Measurements from ENCODE around the gene VDAC2.

The VDAC2 gene

DNA sequence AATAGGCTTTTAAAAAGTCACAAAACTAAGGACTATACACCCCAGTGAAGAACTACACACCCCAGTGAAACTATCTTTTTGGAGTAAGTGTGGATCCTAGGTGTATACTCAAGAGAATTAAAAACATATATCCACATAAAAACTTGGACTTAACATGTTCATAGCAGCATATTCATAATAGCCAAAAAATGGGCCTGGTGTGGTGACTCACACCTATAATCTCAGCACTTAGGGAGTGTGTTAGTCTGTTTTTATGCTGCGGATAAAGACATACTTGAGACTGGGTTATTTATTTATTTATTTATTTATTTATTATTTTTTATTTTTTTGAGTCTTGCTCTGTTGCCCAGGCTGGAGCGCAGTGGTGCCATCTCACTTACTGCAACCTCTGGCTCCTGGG, 44.1 kb downstream of the VDAC2 start:
- no peak for DNase-seq

- no peak for DNase-seq
Measured at GRCh38 chr10:75260990-75261389, 50.4 kb downstream of the VDAC2 start.

- DNase-seq = no peak
Measured at GRCh38 chr10:75261813-75262705, 51.5 kb downstream of the VDAC2 start.

GRCh38 chr10:75263806-75264205, 53.2 kb downstream of the VDAC2 start:
- no peak for DNase-seq

DNA sequence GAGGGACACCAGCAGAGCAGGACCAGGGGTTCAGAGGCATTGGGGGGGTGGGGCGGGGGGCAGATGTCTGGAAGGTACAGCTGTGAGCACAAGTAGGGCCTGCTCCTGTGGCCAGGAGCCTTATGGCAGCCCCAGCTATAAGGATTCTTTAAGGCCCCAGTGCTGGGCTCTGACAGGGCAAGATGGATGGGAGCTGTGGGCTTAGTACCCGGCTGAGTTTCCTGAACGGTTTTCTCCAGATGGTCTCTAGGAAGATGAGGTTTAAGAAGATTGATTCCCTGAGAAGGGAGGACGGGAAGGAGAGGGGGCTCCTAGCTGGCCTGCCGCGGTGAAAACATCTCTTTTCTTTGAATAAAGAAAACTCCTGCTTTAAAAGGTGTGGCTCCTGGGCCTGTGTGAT, 55.3 kb downstream of the VDAC2 start:
- DNase-seq = no peak

DNA sequence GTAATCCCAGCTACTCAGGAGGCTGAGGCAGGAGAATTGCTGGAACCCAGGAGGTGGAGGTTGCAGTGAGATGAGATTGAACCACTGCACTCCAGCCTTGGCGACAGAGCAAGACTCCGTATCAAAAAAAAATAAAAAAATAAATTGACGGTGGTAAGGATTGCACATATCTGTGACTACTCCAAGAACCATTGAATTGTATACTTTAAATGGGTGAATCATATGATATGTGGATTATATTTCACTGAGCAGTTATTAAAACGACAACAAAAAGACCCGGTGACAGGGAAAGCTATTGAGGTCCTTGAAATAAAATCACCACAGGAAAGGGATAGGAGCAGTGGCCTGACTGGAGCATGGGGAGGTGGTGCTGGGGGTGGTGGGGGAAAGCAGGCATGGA, 56.3 kb downstream of the VDAC2 start:
- no peak for DNase-seq

GRCh38 chr10:75269605-75270004, 59.0 kb downstream of the VDAC2 start:
- DNase-seq = no peak

DNA sequence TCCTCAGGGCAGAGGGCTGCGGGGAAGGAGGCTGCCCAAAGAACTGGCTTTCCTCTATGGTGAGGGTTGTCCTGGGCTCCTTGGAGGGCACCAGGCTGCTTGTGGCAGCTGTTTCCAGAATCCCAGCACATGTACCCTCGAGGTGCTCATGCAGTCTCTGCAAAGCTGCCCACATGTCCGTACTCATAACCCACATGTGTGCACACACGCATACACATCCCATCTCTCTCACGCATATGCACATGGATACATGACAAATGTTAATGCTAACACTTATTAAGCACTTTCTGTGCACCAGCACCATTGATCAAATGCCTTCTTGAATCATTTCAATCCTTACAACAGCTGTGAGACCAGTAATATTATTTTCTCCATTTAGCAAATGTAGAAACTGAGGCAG, 61.5 kb downstream of the VDAC2 start:
- DNase-seq = no peak

GRCh38 chr10:75272896-75273295, 62.3 kb downstream of the VDAC2 start:
- peak; percentile 9 for DNase-seq

DNA sequence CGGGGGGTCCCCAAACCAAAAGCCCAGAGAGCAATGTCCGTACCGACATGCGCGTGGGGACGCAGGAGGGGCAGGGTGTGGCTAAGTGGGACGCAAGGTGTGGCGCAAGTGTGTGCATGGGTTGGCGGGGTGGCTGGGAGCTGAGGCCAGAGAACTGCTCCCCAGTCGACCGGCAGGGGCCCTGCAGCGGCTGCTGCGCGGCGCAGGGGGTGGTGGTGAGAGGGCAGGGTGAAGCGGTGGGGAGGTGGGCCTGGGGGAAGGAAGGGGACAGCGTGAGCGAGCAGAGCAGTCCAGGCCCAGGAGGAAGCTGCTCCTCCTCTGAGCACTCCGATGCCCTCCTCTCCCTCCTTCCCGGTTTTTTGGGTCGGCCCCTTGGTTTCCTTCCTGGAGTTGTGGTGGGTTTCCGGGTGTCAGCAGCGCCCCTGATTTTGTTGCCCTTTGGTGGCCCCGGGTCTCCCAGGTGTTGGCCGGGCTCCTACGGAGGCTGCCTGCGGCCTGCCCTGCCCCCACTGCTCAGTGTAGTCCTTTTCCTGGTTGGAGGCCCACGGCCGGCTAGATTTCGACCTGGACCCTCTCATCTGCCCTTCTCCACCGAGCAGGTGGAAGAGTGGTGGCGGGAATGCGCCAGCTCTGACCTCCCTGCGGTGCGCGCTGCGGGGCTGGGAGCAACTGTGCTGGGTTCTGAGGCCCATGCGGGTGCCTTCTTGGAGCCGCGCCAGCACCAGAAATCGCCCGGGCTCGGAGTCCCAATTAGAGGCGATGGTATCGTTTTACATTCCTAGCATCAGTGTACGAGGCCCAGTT, 65.7 kb downstream of the VDAC2 start:
- no peak for DNase-seq

DNA sequence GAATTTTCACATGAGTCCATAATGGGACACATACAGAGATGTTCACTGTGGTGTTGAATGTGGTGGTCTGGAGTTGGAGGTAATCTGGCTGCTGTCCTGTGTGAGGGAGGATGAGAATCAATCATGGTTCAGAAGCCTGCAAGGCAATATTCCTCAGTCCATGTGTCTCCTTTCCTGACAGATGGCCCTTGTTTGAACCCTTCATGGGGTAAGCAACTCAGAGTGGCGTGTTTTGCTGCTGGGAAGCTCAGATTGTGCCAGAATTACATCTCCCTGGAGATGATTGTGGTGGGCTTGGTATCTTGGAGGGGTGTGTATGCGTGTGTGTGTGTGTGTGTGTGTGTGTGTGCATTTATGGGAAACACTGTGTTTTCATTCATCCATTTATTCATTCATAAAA, 69.6 kb downstream of the VDAC2 start:
- DNase-seq = no peak
